ENCODE results near the gene PTMA.
"Not testable (repeated sequence)": the region's sequence is repeated elsewhere in the genome, so short reads cannot be mapped to it uniquely, and the experiment has no call there.

PTMA gene

GRCh38 chr2:231707927-231708772 lies at the start of gene PTMA:
Gene PTMA (plus strand): TSS chr2:231708525. CDS start chr2:231708707, 182 bp downstream.
- peak; percentile 100 for DNase-seq

GRCh38 chr2:231660073-231660472 lies 48.3 kb upstream of the PTMA start:
- DNase-seq = not testable (repeated sequence)

GRCh38 chr2:231660860-231661259 lies 47.5 kb upstream of the PTMA start:
- DNase-seq = no peak

GRCh38 chr2:231661422-231662027 lies 46.8 kb upstream of the PTMA start:
- no peak for DNase-seq

- peak; percentile 97 to 98 for DNase-seq
These were observed 46.1 kb upstream of the PTMA start for GRCh38 chr2:231662028-231662810.

- DNase-seq = no peak
These were observed 45.4 kb upstream of the PTMA start for GRCh38 chr2:231662811-231663457.

- no peak for DNase-seq
These were observed 44.7 kb upstream of the PTMA start for GRCh38 chr2:231663458-231664212.

GRCh38 chr2:231664727-231665126 lies 43.6 kb upstream of the PTMA start:
- no peak for DNase-seq

- no peak for DNase-seq
These were observed 42.8 kb upstream of the PTMA start for GRCh38 chr2:231665245-231666170.

GRCh38 chr2:231666171-231667095 lies 41.9 kb upstream of the PTMA start:
- peak; percentile 12 to 68 for DNase-seq

- no peak for DNase-seq
These were observed 41.3 kb upstream of the PTMA start for GRCh38 chr2:231667096-231667427.

- no peak for DNase-seq
These were observed 40.8 kb upstream of the PTMA start for GRCh38 chr2:231667496-231667895.

GRCh38 chr2:231668981-231669380 lies 39.3 kb upstream of the PTMA start:
- DNase-seq = no peak

- DNase-seq = peak in 1 of 2 donors; percentile 57
These were observed 36.9 kb upstream of the PTMA start for GRCh38 chr2:231671270-231672050.

- peak in 1 of 2 donors; percentile 88 for DNase-seq
These were observed 35.5 kb upstream of the PTMA start for GRCh38 chr2:231672617-231673347.

- no peak for DNase-seq
These were observed 35.0 kb upstream of the PTMA start for GRCh38 chr2:231673348-231673770.

- DNase-seq = peak; percentile 61 to 67
These were observed 33.6 kb upstream of the PTMA start for GRCh38 chr2:231674587-231675338.

GRCh38 chr2:231676243-231676642 lies 32.1 kb upstream of the PTMA start:
- DNase-seq = no peak

All from CD4-positive, alpha-beta T cell treated with Interferon alpha-2 for 1 hour (primary cell).